ENCODE results near the gene CHODL. TPM values are rescaled to one million over a fixed set of nuclear protein-coding genes. Genes with fewer than 3 reads are reported as not detected.

Gene CHODL, protein sequence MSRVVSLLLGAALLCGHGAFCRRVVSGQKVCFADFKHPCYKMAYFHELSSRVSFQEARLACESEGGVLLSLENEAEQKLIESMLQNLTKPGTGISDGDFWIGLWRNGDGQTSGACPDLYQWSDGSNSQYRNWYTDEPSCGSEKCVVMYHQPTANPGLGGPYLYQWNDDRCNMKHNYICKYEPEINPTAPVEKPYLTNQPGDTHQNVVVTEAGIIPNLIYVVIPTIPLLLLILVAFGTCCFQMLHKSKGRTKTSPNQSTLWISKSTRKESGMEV
- total RNA-seq, result not detected in 2 replicates

DNA sequence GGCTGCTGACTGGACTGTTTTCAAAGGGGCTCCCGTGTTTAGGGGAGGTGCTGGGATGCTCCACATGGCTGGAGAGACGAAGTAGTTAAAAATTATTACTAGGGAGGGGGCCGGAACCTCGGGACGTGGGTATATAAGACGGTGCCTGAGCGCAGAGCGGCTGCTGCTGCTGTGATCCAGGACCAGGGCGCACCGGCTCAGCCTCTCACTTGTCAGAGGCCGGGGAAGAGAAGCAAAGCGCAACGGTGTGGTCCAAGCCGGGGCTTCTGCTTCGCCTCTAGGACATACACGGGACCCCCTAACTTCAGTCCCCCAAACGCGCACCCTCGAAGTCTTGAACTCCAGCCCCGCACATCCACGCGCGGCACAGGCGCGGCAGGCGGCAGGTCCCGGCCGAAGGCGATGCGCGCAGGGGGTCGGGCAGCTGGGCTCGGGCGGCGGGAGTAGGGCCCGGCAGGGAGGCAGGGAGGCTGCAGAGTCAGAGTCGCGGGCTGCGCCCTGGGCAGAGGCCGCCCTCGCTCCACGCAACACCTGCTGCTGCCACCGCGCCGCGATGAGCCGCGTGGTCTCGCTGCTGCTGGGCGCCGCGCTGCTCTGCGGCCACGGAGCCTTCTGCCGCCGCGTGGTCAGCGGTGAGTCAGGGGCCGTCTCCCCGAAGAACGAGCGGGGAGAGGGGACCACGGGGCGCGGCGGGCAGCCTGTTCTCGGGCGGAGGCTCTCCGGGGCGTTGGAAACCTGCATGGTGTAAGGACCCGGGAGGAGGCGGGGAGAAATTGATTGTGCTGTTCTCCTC, at the start of gene CHODL:
Gene CHODL, plus strand, starts transcription at position 163 of the 793 bp plus-strand sequence. Its CDS starts 391 bp downstream, at position 554.
- Mint-ChIP-seq H3K4me1 (no peaks in the 10 kb centered on the region), H3K36me3 (ENCODE audit: low read depth) (no peaks in the 10 kb centered on the region), H3K4me3 (no peak within 1 kb of the TSS), H3K27me3 (peaks cover 21% of the 10 kb centered on the region), H3K9me3 (no peaks in the 10 kb centered on the region), H3K27ac (no peak within 1 kb of the TSS)
- no peak for DNase-seq
- intact Hi-C loops (cut with micrococcal nuclease), result no loop called here

DNA sequence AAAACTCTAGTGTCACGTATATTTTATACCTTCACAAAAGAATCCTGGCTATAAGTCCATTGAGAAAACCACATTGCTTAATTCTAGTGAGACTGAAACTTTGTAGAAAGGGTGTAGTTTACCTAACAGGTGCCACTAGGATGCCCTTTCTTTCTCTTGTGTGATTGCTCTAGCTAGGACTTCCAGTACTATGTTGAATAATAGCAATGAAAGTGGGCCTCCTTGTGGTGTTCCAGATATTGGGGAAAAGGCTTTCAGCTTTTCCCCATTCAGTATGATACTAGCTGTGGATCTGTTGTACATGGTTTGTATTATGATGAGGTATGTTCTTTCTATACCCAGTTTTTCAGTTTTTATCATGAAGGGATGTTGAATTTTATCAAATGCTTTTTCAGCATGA, 39.7 kb upstream of the CHODL start:
- intact Hi-C loops (cut with micrococcal nuclease), result no loop called here
- no peaks in the 10 kb centered on the region for H3K27me3 Mint-ChIP-seq
- H3K4me3 Mint-ChIP-seq, result no peak overlapping the region
- DNase-seq, result no peak
- H3K9me3 Mint-ChIP-seq, result peaks cover 4% of the 10 kb centered on the region
- no peaks in the 10 kb centered on the region for H3K4me1 Mint-ChIP-seq
- H3K27ac Mint-ChIP-seq, result no peak overlapping the region
- no peaks in the 10 kb centered on the region for H3K36me3 Mint-ChIP-seq (ENCODE audit: low read depth)

DNA sequence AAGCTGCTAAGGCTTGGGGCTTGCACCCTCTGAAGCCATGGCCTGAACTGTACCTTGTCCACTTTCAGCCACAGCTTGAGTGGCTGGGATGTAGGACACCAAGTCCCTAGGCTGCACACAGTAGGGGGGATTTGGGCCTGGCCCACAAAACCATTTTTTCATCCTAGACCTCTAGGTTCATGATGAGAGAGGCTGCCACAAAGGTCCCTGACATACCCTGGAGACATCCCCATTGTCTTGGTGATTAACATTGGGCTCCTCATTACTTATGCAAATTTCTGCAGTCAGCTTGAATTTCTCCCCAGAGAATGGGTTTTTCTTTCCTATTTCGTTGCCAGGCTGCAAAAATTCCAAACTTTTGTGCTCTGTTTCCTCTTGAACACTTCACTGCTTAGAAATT, 26.3 kb upstream of the CHODL start:
- no peaks in the 10 kb centered on the region for H3K36me3 Mint-ChIP-seq (ENCODE audit: low read depth)
- no peak for DNase-seq
- peaks cover 10% of the 10 kb centered on the region for H3K9me3 Mint-ChIP-seq

DNA sequence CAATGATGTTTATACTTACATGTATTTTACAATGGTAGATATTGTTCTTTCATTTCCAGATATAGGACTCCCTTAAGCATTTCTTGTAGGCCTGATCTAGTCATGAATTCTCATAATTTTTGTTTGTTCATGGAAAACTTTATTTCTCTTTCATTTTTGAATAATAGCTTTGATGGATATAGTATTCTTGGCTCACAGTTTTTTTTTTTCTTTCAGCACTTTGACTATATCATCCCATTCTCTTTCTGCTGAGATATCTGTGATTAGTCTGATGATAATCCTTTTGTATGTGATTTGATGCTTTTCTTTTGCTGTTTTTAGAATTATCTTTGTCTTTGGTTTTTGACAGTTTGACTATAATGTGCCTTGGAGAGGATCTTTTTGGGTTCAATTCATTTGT, 24.1 kb upstream of the CHODL start:
- no peak overlapping the region for H3K27ac Mint-ChIP-seq
- H3K4me3 Mint-ChIP-seq, result no peak overlapping the region
- no peaks in the 10 kb centered on the region for H3K27me3 Mint-ChIP-seq
- intact Hi-C loops (cut with micrococcal nuclease), result no loop called here
- no peak for DNase-seq
- H3K36me3 Mint-ChIP-seq (ENCODE audit: low read depth), result no peaks in the 10 kb centered on the region
- H3K4me1 Mint-ChIP-seq, result no peaks in the 10 kb centered on the region
- H3K9me3 Mint-ChIP-seq, result peaks cover 10% of the 10 kb centered on the region

More for the DNA sequence above, 26.3 kb upstream of the CHODL start:
- no peaks in the 10 kb centered on the region for H3K27me3 Mint-ChIP-seq
- intact Hi-C loops (cut with micrococcal nuclease), result no loop called here
- H3K4me1 Mint-ChIP-seq, result no peaks in the 10 kb centered on the region
- no peak overlapping the region for H3K4me3 Mint-ChIP-seq
- no peak overlapping the region for H3K27ac Mint-ChIP-seq

DNA sequence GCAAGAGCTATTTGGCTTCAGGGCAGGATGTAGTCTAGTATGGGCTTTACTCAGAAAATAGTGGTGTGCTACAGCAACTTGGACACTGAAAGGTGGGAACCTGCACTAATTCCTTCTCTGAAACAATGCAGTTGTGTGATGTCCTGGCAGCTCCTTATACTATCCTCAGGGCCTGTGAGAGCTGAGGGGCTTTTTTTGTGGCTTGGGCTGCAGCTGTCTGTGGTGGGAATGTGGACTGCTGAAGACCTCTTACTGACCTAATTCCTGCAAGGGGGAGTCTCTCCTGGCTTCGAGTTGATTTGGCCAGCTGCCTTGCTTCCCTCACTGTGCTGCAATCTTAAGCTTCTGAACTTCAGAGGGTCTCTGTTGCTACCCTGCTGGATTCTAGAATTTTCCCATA, 22.3 kb upstream of the CHODL start:
- Mint-ChIP-seq H3K27ac (no peak overlapping the region), H3K4me3 (no peak overlapping the region), H3K27me3 (no peaks in the 10 kb centered on the region), H3K4me1 (no peaks in the 10 kb centered on the region), H3K36me3 (ENCODE audit: low read depth) (no peaks in the 10 kb centered on the region), H3K9me3 (peaks cover 10% of the 10 kb centered on the region)
- intact Hi-C loops (cut with micrococcal nuclease), result no loop called here
- no peak for DNase-seq

DNA sequence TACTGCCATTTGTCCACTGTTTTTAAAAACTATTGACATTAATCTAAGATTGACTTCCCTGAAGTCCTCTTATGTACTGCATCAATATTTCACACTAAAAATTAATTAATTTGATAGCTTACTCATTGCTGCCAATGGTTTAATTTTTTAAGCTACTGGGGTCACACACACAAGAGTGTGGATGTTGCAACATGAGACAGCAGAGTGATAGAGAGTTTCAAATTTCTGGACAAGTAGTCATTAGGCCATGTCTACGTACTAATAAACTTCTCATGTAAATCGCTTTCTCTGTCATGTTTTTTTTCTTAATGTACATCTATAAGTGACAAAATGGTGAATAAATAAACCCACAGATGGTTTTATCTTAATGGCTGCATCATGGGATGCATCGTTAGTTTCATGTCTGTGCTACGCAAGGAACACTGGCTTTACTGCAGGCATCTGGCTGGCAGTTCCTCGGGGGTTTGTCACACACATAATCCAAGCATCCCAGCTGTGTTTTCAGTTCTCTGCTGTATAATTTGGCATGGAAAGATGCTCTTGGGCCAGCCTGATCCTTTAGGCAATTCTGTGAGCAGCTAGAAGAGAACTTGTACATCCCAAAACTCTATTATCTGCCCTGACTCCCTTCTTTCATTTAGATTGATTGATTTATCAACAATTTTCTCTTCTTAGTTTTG, 16.4 kb upstream of the CHODL start:
- Mint-ChIP-seq H3K27ac (no peak overlapping the region), H3K4me3 (no peak overlapping the region), H3K4me1 (no peaks in the 10 kb centered on the region), H3K36me3 (ENCODE audit: low read depth) (no peaks in the 10 kb centered on the region), H3K27me3 (no peaks in the 10 kb centered on the region), H3K9me3 (no peaks in the 10 kb centered on the region)
- intact Hi-C loops (cut with micrococcal nuclease), result no loop called here
- no peak for DNase-seq

DNA sequence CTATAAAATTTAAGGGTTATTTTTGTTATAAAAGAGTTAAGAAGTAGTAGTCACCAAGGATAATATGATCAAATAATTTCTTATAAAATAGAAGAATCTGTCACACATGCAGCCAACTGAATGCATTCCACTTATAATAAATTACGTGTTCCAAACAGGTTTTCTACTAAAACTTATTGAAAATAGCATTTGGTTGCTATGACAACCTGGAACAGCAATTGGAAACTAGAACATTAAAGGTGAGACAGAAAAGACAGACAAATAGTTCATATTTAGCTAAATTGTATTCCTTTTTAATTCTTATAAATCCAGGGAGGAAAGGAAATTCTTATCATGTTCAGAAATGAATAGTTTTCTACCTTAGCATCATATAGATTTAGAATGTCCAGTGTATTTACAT, 9.1 kb upstream of the CHODL start:
- intact Hi-C loops (cut with micrococcal nuclease), result no loop called here
- Mint-ChIP-seq H3K4me3 (no peak overlapping the region), H3K36me3 (ENCODE audit: low read depth) (no peaks in the 10 kb centered on the region), H3K4me1 (no peaks in the 10 kb centered on the region), H3K27ac (no peak overlapping the region), H3K27me3 (no peaks in the 10 kb centered on the region), H3K9me3 (no peaks in the 10 kb centered on the region)
- DNase-seq, result no peak

DNA sequence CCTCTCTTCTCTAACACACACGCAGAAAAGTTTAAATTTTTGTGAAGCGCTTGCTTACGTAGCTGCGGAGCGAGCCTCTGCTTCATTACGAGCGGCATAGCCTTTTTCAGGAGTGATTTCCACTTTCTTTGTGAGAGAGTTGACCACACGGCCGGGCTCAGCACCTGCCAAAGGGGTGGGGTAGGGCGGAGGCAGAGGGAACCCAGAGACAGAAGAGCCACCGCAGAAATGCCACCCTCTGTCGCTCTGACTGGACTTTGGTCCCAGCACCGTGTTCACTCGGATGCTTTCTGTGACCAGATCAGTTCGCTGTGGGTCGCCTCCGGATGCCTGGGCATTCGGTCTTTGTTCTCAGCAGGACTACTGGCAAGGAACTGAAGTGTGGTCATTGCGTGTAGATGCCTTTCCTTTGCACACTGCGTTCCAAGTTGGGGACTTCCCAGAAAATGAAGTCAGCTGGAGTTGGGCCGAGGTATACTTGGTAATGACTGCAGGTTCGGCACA, 883 bp downstream of the CHODL start:
- DNase-seq, result no peak
- H3K9me3 Mint-ChIP-seq, result no peaks in the 10 kb centered on the region
- no peak overlapping the region for H3K27ac Mint-ChIP-seq
- no peak overlapping the region for H3K4me3 Mint-ChIP-seq
- peaks cover 21% of the 10 kb centered on the region for H3K27me3 Mint-ChIP-seq
- no peaks in the 10 kb centered on the region for H3K36me3 Mint-ChIP-seq (ENCODE audit: low read depth)
- intact Hi-C loops (cut with micrococcal nuclease), result no loop called here
- H3K4me1 Mint-ChIP-seq, result no peaks in the 10 kb centered on the region

DNA sequence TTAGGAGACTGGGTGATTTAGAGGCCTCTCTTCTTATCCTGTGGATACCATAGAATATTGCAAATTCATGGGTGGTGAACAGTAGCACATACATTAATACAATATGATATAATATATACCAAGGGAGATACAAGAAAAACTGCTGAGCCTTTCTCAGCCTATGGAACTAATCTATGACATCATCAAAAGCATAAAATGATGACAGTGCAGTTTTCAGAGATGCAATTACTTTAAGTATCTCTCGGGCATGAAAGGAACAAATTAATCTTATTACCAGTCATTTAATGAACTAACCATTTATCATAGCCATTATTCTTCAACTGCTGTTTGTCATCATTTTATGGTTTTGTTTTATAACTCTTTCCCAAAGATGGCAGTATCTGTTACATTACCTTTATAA, 3.5 kb downstream of the CHODL start:
- no peaks in the 10 kb centered on the region for H3K9me3 Mint-ChIP-seq
- H3K27ac Mint-ChIP-seq, result no peak overlapping the region
- no peak overlapping the region for H3K4me3 Mint-ChIP-seq
- DNase-seq, result no peak
- intact Hi-C loops (cut with micrococcal nuclease), result no loop called here
- H3K36me3 Mint-ChIP-seq (ENCODE audit: low read depth), result no peaks in the 10 kb centered on the region
- no peaks in the 10 kb centered on the region for H3K4me1 Mint-ChIP-seq
- H3K27me3 Mint-ChIP-seq, result peaks cover 21% of the 10 kb centered on the region

DNA sequence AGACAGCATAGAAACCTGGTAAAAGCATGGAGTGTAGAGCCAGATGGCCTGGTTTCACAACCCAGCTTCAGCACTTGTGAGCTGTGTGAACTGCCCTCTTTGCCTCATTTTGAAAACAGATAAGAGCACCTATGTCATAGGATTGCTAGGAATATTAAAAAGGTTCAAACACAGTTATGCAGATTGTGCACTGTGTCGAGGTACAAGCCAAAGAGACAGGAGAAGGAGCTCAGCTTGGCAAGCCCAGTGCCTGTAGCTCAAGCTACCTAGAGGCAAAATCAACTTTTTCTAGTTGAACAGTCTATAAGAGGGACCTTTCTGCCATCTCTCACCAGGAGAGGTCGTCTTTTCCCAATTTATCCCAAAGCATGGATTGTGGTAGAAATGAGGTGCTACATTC, 5.0 kb downstream of the CHODL start:
- peaks cover 11% of the 10 kb centered on the region for H3K27me3 Mint-ChIP-seq
- no peak overlapping the region for H3K27ac Mint-ChIP-seq
- no peaks in the 10 kb centered on the region for H3K4me1 Mint-ChIP-seq
- no peaks in the 10 kb centered on the region for H3K9me3 Mint-ChIP-seq
- intact Hi-C loops (cut with micrococcal nuclease), result loop anchor here (10.0 kb wide), 1 partner anchor 465 kb away; no protein-coding TSS in a partner anchor
- no peak overlapping the region for H3K4me3 Mint-ChIP-seq
- H3K36me3 Mint-ChIP-seq (ENCODE audit: low read depth), result no peaks in the 10 kb centered on the region
- peak; percentile 65 for DNase-seq

DNA sequence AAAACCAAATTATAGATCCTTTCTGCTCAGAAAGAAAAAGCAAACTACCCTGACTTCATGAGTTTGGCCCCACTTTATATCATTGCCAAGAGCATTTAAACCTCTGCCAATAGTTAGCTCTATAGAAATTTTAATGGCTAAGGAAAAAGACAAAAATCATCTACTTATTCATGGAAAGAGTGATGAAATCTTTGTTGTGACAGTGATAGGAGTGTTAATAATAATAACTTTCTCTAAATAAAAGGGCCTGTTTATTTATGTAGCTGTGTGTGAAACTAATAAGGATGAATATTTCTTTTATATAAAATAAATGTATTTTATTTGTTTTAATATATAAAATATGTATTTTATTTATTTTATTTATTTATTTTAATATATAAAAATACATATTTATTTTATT, 6.4 kb downstream of the CHODL start:
- no peak for DNase-seq
- Mint-ChIP-seq H3K4me3 (no peak overlapping the region), H3K27me3 (peaks cover 4% of the 10 kb centered on the region), H3K9me3 (no peaks in the 10 kb centered on the region), H3K36me3 (ENCODE audit: low read depth) (no peaks in the 10 kb centered on the region), H3K4me1 (no peaks in the 10 kb centered on the region), H3K27ac (no peak overlapping the region)
- intact Hi-C loops (cut with micrococcal nuclease), result loop anchor here (10.0 kb wide), 1 partner anchor 466 kb away; no protein-coding TSS in a partner anchor

DNA sequence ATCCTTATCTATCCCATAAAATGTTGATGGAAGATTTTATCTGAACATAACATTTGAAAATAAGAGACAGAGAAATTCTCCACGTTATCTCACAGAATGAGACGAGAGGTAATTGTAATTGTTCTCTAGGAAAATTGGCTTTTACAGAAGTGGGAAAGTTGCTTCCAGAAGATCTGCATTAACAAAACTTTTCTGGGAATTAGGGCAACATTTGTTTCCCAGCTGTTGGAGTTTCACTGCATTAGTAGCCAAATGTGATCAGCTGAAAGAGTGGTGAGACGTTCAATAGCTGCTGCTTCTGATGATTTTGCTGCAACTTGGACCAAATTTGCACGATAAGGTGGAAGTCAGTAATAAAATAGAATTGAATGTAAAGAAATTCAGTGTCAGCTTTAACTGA, 7.6 kb downstream of the CHODL start:
- DNase-seq, result no peak
- H3K27ac Mint-ChIP-seq, result no peak overlapping the region
- no peak overlapping the region for H3K4me3 Mint-ChIP-seq
- H3K9me3 Mint-ChIP-seq, result no peaks in the 10 kb centered on the region
- H3K27me3 Mint-ChIP-seq, result no peaks in the 10 kb centered on the region
- intact Hi-C loops (cut with micrococcal nuclease), result loop anchor here (10.0 kb wide), 1 partner anchor 467 kb away; no protein-coding TSS in a partner anchor
- no peaks in the 10 kb centered on the region for H3K36me3 Mint-ChIP-seq (ENCODE audit: low read depth)
- no peaks in the 10 kb centered on the region for H3K4me1 Mint-ChIP-seq

DNA sequence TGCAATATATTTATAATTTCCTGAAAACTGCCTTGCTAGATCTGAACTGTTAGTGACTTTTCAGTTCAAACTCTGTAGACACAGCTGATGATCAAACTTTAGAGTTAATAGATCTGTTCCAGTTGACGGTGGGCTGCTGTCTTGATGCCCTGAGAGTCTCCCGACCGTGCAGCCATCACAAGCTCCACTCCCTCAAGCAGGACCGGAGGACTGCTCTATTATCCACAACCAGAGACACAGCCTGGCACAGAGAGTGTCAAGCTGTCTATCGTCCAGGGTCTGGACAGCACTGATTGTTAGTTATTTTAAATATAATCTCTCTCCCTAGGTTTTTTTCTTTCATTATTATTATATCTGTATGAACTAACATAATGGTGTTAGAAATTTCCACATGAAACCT, 8.0 kb downstream of the CHODL start:
- DNase-seq, result no peak
- Mint-ChIP-seq H3K4me3 (no peak overlapping the region), H3K9me3 (no peaks in the 10 kb centered on the region), H3K27me3 (no peaks in the 10 kb centered on the region), H3K36me3 (ENCODE audit: low read depth) (no peaks in the 10 kb centered on the region), H3K4me1 (no peaks in the 10 kb centered on the region), H3K27ac (no peak overlapping the region)
- intact Hi-C loops (cut with micrococcal nuclease), result loop anchor here (10.0 kb wide), 1 partner anchor 468 kb away; no protein-coding TSS in a partner anchor

DNA sequence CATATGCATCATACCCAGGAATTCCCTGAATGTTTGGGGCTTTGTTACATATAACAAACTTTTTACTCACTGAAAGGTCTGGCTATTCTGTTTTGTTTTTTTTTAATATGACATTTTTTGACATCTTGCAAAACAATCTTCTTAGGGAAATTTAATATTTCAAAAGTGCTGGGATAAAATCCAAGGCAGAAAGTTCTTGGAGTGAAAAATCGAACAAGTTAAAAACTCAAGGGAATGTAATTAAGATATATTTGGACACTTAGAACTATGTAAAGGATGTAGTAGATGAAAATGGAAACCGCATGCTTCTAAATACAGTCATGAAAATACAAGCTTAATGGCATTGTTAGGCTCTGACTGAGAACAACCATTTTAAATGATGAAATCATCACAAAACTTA, 8.6 kb downstream of the CHODL start:
- Mint-ChIP-seq H3K4me1 (no peaks in the 10 kb centered on the region), H3K27ac (no peak overlapping the region), H3K36me3 (ENCODE audit: low read depth) (no peaks in the 10 kb centered on the region), H3K4me3 (no peak overlapping the region), H3K9me3 (no peaks in the 10 kb centered on the region), H3K27me3 (no peaks in the 10 kb centered on the region)
- DNase-seq, result no peak
- intact Hi-C loops (cut with micrococcal nuclease), result loop anchor here (10.0 kb wide), 1 partner anchor 468 kb away; no protein-coding TSS in a partner anchor
